Nephron (organoid): ENCODE data around the gene RAP1GAP2.

Source experiments
- H3K27ac Mint-ChIP-seq, 3 experiments: 2 replicates each; pipeline ENCODE4 v1.8.0; 2020; ENCODE audit warnings: mixed read lengths in 3 of 3, mild to moderate bottlenecking in 2 of 3, moderate library complexity in 1 of 3
- H3K27me3 Mint-ChIP-seq: 2 replicates; pipeline ENCODE4 v1.8.0; 2021; ENCODE audit warnings: low read depth, mild to moderate bottlenecking, moderate library complexity, mixed read lengths
- H3K36me3 Mint-ChIP-seq: 2 replicates; pipeline ENCODE4 v1.8.0; 2020; ENCODE audit warnings: low read depth, mixed read lengths
- H3K4me1 Mint-ChIP-seq: 2 replicates; pipeline ENCODE4 v1.8.0; 2020; ENCODE audit warnings: mixed read lengths
- H3K4me3 Mint-ChIP-seq, 3 experiments: 2 replicates each; pipeline ENCODE4 v1.8.0; 2020; ENCODE audit warnings: mild to moderate bottlenecking in 3 of 3, mixed read lengths in 3 of 3, moderate library complexity in 2 of 3
- H3K9me3 Mint-ChIP-seq: 2 replicates; pipeline ENCODE4 v1.8.0; 2020; ENCODE audit warnings: mixed read lengths
- TF ChIP-seq, protein P1 (sequence below), 3 experiments: fragments of 200-600 bp; sonication (generic); IDR thresholded peaks; one replicate each; pipeline ENCODE4 v1.5.0; 2021; ENCODE audit warnings: antibody characterized with exemption in 3 of 3; ENCODE audit not compliant: unreplicated experiment in 3 of 3

The RAP1GAP2 gene

GRCh38 chr17:3004925-3005324 is 208.7 kb downstream of the RAP1GAP2 start:
- peaks cover 31% of the 10 kb centered on the region for H3K4me1 Mint-ChIP-seq
- peaks cover 4% of the 10 kb centered on the region for H3K27me3 Mint-ChIP-seq
- H3K9me3 Mint-ChIP-seq: no peaks in the 10 kb centered on the region
- H3K4me3 Mint-ChIP-seq: no peak overlapping the region
- TF ChIP-seq, protein P1, sequence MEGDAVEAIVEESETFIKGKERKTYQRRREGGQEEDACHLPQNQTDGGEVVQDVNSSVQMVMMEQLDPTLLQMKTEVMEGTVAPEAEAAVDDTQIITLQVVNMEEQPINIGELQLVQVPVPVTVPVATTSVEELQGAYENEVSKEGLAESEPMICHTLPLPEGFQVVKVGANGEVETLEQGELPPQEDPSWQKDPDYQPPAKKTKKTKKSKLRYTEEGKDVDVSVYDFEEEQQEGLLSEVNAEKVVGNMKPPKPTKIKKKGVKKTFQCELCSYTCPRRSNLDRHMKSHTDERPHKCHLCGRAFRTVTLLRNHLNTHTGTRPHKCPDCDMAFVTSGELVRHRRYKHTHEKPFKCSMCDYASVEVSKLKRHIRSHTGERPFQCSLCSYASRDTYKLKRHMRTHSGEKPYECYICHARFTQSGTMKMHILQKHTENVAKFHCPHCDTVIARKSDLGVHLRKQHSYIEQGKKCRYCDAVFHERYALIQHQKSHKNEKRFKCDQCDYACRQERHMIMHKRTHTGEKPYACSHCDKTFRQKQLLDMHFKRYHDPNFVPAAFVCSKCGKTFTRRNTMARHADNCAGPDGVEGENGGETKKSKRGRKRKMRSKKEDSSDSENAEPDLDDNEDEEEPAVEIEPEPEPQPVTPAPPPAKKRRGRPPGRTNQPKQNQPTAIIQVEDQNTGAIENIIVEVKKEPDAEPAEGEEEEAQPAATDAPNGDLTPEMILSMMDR (IDR thresholded peaks at IDR 0.05; ENCODE audit: unreplicated experiment in 3 of 3): no peak
- peak overlapping the region; percentile 64 to 86 (median 78) for H3K27ac Mint-ChIP-seq
- H3K36me3 Mint-ChIP-seq: no peaks in the 10 kb centered on the region

DNA sequence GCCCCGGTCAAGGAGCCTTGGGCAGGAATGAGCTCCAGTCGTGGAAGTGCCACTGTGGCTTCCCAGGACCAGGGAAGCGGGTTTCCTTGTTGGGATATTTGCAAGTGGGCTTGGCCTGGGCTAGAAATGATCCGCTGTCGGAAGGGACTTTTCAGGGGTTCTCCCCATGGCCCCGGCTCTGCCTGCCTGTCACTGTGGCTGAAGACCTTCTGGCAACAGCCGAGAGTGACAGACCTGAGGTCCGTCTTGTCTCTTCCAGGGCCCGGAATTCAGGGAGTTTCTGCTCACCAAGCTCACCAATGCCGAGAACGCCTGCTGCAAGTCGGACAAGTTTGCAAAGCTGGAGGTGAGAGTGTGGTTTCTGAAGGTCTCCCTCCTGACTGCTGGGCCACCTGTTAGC is 209.5 kb downstream of the RAP1GAP2 start:
- TF ChIP-seq, protein P1 (IDR thresholded peaks at IDR 0.05; ENCODE audit: unreplicated experiment in 3 of 3): no peak
- Mint-ChIP-seq H3K36me3 (no peaks in the 10 kb centered on the region), H3K4me3 (no peak overlapping the region), H3K27me3 (peaks cover 4% of the 10 kb centered on the region), H3K27ac (no peak overlapping the region), H3K9me3 (no peaks in the 10 kb centered on the region), H3K4me1 (peaks cover 31% of the 10 kb centered on the region)

- Mint-ChIP-seq H3K4me3 (no peak overlapping the region), H3K36me3 (no peaks in the 10 kb centered on the region), H3K9me3 (no peaks in the 10 kb centered on the region), H3K27me3 (peaks cover 4% of the 10 kb centered on the region), H3K27ac (no peak overlapping the region), H3K4me1 (peaks cover 31% of the 10 kb centered on the region)
- TF ChIP-seq, protein P1 (IDR thresholded peaks at IDR 0.05; ENCODE audit: unreplicated experiment in 3 of 3): no peak
These were observed 210.6 kb downstream of the RAP1GAP2 start for GRCh38 chr17:3006801-3007200.

- Mint-ChIP-seq H3K27me3 (peaks cover 4% of the 10 kb centered on the region), H3K4me3 (no peak overlapping the region), H3K9me3 (no peaks in the 10 kb centered on the region), H3K36me3 (no peaks in the 10 kb centered on the region), H3K4me1 (peaks cover 27% of the 10 kb centered on the region), H3K27ac (no peak overlapping the region)
- TF ChIP-seq, protein P1 (IDR thresholded peaks at IDR 0.05; ENCODE audit: unreplicated experiment in 3 of 3): no peak
These were observed 211.4 kb downstream of the RAP1GAP2 start for GRCh38 chr17:3007651-3008121.

GRCh38 chr17:3008336-3009288 is 212.4 kb downstream of the RAP1GAP2 start:
- H3K36me3 Mint-ChIP-seq: no peaks in the 10 kb centered on the region
- H3K9me3 Mint-ChIP-seq: no peaks in the 10 kb centered on the region
- no peak overlapping the region for H3K4me3 Mint-ChIP-seq

More at GRCh38 chr17:3008336-3009288, 212.4 kb downstream of the RAP1GAP2 start:
- H3K27ac Mint-ChIP-seq: peak overlapping the region in 1 of 3 experiments; percentile 15
- H3K27me3 Mint-ChIP-seq: peaks cover 4% of the 10 kb centered on the region
- H3K4me1 Mint-ChIP-seq: peaks cover 18% of the 10 kb centered on the region
- TF ChIP-seq, protein P1 (IDR thresholded peaks at IDR 0.05; ENCODE audit: unreplicated experiment in 3 of 3): no peak
